ENCODE results near the gene SERPINA4. TPM values are rescaled to one million over a fixed set of nuclear protein-coding genes. Genes with fewer than 3 reads are reported as not detected.
A peak's percentile ranks its signal among the peaks of the same experiment; 100 is the strongest.

SERPINA4 gene
- total and polyA plus RNA-seq, 2 of the 13 experiments (the other 11 are each of a cell fraction or from before 2014, with no cell fraction given) = 39.1 to 57.8 TPM

GRCh38 chr14:94582199-94582750, 21.0 kb downstream of the SERPINA4 start (continued):
- no peak for TF ChIP-seq UBTF (CRISPR knock-in tag; IDR thresholded peaks at IDR 0.05)
- no peak for TF ChIP-seq ZNF431 (CRISPR knock-in tag; IDR thresholded peaks at IDR 0.05; ENCODE audit: borderline replicate concordance, low read depth)
- TF ChIP-seq ZNF317 (CRISPR knock-in tag; IDR thresholded peaks at IDR 0.05) = 0 out of 2 replicates have a peak, but pooled peaks have one; percentile 14

GRCh38 chr14:94582851-94583250, 21.6 kb downstream of the SERPINA4 start:
- Histone ChIP-seq H3K36me3 (replicated peaks in 1 of 2; ENCODE audit: control insufficient read depth in 1 of 2, insufficient read depth in 2 of 2, low read length in 2 of 2) (peaks cover 17 to 39% of the 10 kb centered on the region in 2 experiments; a peak in 4 of 5 replicates), H2AFZ (ENCODE audit: low read length) (no peak overlapping the region), H3K9me3 (ENCODE audit: low read length) (no peaks in the 10 kb centered on the region), H4K20me1 (ENCODE audit: insufficient read depth, low read length) (no peaks in the 10 kb centered on the region; the same call in 1 of the 2 replicates), H3K9ac (ENCODE audit: insufficient read depth, low read depth, low read length) (peak overlapping the region; percentile 85), H3K27ac (ENCODE audit: extremely low read length, insufficient read depth, low read length) (peak overlapping the region; percentile 88), H3K4me3 (replicated peaks in 1 of 3; ENCODE audit: insufficient read depth in 1 of 3, low read depth in 2 of 3, low read length in 3 of 3) (peak overlapping the region; percentile 61 to 88 (median 75)), H3K79me2 (ENCODE audit: insufficient read depth, low read length) (peaks cover 58% of the 10 kb centered on the region), H3K4me1 (ENCODE audit: insufficient read depth, low read length) (peaks cover 77% of the 10 kb centered on the region), H3K27me3 (ENCODE audit: control insufficient read depth in 1 of 2, insufficient read depth in 2 of 2, low read length in 2 of 2) (no peaks in the 10 kb centered on the region; a peak in 1 of 5 replicates), H3K4me2 (ENCODE audit: low read depth, low read length) (peak overlapping the region; percentile 97)
- DNase-seq (ENCODE audit: low spot score) = peak; percentile 41
- CTCF ChIA-PET (ENCODE audit: low intra/inter-chr PET ratio, low total read pairs) = no interaction called here
- no TSS peak for BruUV-seq (replicated peaks)
- in situ Hi-C loops (cut with HindIII; ENCODE audit: extremely low pct_ligation_motif_present, low pct_unique_long_range_greater_than_20kb) (no loop called here), intact Hi-C loops (cut with micrococcal nuclease; ENCODE audit: unreplicated experiment) (loop anchor here (1.0 to 5.0 kb wide), 2 partner anchors 10 to 34 kb away; no protein-coding TSS in a partner anchor)
- POLR2A ChIA-PET = interaction anchor here (0.8 to 5.9 kb wide), 15 partner anchors 9 to 242 kb away, joined by 3 to 169 read pairs (median 10); partner anchors contain the start of genes SERPINA1, SERPINA3 and SERPINA4
- peak; percentile 85 for FAIRE-seq
- 52% methylated on average over 3 of the region's 3 CpGs for WGBS (ENCODE audit: low lambda C conversion rate)
- ATAC-seq = peak; percentile 12; the same call in 2 of the 3 replicates
- TF ChIP-seq ATF7-NPFF (CRISPR knock-in tag; IDR thresholded peaks at IDR 0.05; ENCODE audit: low read depth) (0 out of 2 replicates have a peak, but pooled peaks have one; percentile 31), TFE3 (CRISPR knock-in tag; IDR thresholded peaks at IDR 0.05) (peak; percentile 48; the same call in 1 of the 2 replicates), ZBTB49 (CRISPR knock-in tag; IDR thresholded peaks at IDR 0.05; ENCODE audit: borderline replicate concordance) (no peak), RARA (CRISPR knock-in tag; IDR thresholded peaks at IDR 0.05) (peak; percentile 47; the same call in 1 of the 2 replicates), MIER3 (CRISPR knock-in tag; IDR thresholded peaks at IDR 0.05; ENCODE audit: borderline replicate concordance) (no peak), MYPOP (CRISPR knock-in tag; IDR thresholded peaks at IDR 0.05) (0 out of 2 replicates have a peak, but pooled peaks have one; percentile 19), RCOR2 (CRISPR knock-in tag; IDR thresholded peaks at IDR 0.05) (peak; percentile 61; the same call in 1 of the 2 replicates), ZNF724P (CRISPR knock-in tag; IDR thresholded peaks at IDR 0.05; ENCODE audit: borderline replicate concordance) (peak; percentile 68; the same call in 1 of the 2 replicates), HES4 (CRISPR knock-in tag; IDR thresholded peaks at IDR 0.05; ENCODE audit: borderline replicate concordance) (no peak), ZSCAN9 (CRISPR knock-in tag; IDR thresholded peaks at IDR 0.05; ENCODE audit: borderline replicate concordance) (0 out of 2 replicates have a peak, but pooled peaks have one; percentile 21), ISL2 (CRISPR knock-in tag; IDR thresholded peaks at IDR 0.05) (0 out of 2 replicates have a peak, but pooled peaks have one; percentile 4)

Data from HepG2 (cell line).